Astrocyte (in vitro differentiated cells and primary cell): Measurements from ENCODE around the gene ATP5PO. TPM values are rescaled to one million over a fixed set of nuclear protein-coding genes. Genes with fewer than 3 reads are reported as not detected.

Source experiments
- DNase-seq: peaks from one replicate; pipeline ENCODE4 v3.0.0-alpha.2; 2010; ENCODE audit warnings: low read depth
- FAIRE-seq: peaks from 2 replicates; lab custom pipeline; 2011; peaks lifted over from hg19 to GRCh38; lab: Jason Lieb, UNC
- H2AFZ ChIP-seq: 2 replicates; pipeline ENCODE4 v1.6.0; 2012; ENCODE audit warnings: low read depth, low read length, inconsistent platforms
- H3K27ac ChIP-seq: 2 replicates; pipeline ENCODE4 v1.5.1; 2011; ENCODE audit warnings: low read depth, low read length, inconsistent platforms
- H3K27me3 ChIP-seq: 2 replicates; pipeline ENCODE4 v1.6.0; 2011; ENCODE audit warnings: low read length, inconsistent platforms; ENCODE audit not compliant: insufficient read depth
- H3K36me3 ChIP-seq: 2 replicates; pipeline ENCODE4 v1.5.1; 2011; ENCODE audit warnings: low read length, inconsistent platforms; ENCODE audit not compliant: insufficient read depth
- H3K4me1 ChIP-seq: 2 replicates; pipeline ENCODE4 v1.5.1; 2011; ENCODE audit warnings: low read length, inconsistent platforms; ENCODE audit not compliant: insufficient read depth
- H3K4me2 ChIP-seq: 2 replicates; pipeline ENCODE4 v1.6.0; 2012; ENCODE audit warnings: low read length, inconsistent platforms
- H3K4me3 ChIP-seq: 2 replicates; pipeline ENCODE4 v1.5.1; 2011; ENCODE audit warnings: low read depth, mild to moderate bottlenecking, low read length, inconsistent platforms; ENCODE audit not compliant: insufficient read depth
- H3K79me2 ChIP-seq: 2 replicates; pipeline ENCODE4 v1.6.0; 2012; ENCODE audit warnings: mild to moderate bottlenecking, low read length, inconsistent platforms; ENCODE audit not compliant: insufficient read depth
- H3K9ac ChIP-seq: 2 replicates; pipeline ENCODE4 v1.6.0; 2012; ENCODE audit warnings: mild to moderate bottlenecking, low read length, inconsistent platforms
- H3K9me3 ChIP-seq: 2 replicates; pipeline ENCODE4 v1.5.1; 2012; ENCODE audit warnings: low read depth, mild to moderate bottlenecking, low read length, inconsistent platforms; ENCODE audit not compliant: insufficient read depth
- H4K20me1 ChIP-seq: 2 replicates; pipeline ENCODE4 v1.6.0; 2012; ENCODE audit warnings: low read length, inconsistent platforms; ENCODE audit not compliant: insufficient read depth
- H3K27ac Mint-ChIP-seq: one replicate; pipeline ENCODE4 v1.8.0; 2021; ENCODE audit warnings: mild to moderate bottlenecking, mixed read lengths; ENCODE audit not compliant: unreplicated experiment
- H3K27me3 Mint-ChIP-seq: one replicate; pipeline ENCODE4 v1.8.0; 2021; ENCODE audit warnings: low read depth, mixed read lengths; ENCODE audit not compliant: unreplicated experiment
- H3K36me3 Mint-ChIP-seq: one replicate; pipeline ENCODE4 v1.8.0; 2021; ENCODE audit warnings: low read depth, mixed read lengths; ENCODE audit not compliant: unreplicated experiment
- H3K4me1 Mint-ChIP-seq: one replicate; pipeline ENCODE4 v1.8.0; 2021; ENCODE audit warnings: low read depth, mixed read lengths; ENCODE audit not compliant: unreplicated experiment
- H3K4me3 Mint-ChIP-seq: one replicate; pipeline ENCODE4 v1.8.0; 2021; ENCODE audit warnings: mild to moderate bottlenecking, moderate library complexity, mixed read lengths; ENCODE audit not compliant: unreplicated experiment
- H3K9me3 Mint-ChIP-seq: one replicate; pipeline ENCODE4 v1.8.0; 2021; ENCODE audit warnings: mild to moderate bottlenecking, mixed read lengths; ENCODE audit not compliant: unreplicated experiment
- EZH2 ChIP-seq: IDR thresholded peaks from 2 replicates; pipeline ENCODE4 v1.6.1; 2012; ENCODE audit warnings: mild to moderate bottlenecking, low read length, inconsistent platforms; ENCODE audit not compliant: insufficient read depth
- total RNA-seq: library from RNA; stranded (reverse); gene quantifications from 2 replicates; pipeline ENCODE4 v1.2.1, GENCODE V29; 2021
- TF ChIP-seq, protein P1 (sequence below): IDR thresholded peaks from 2 replicates; pipeline ENCODE4 v1.5.1; 2011; ENCODE audit warnings: low read depth, mild to moderate bottlenecking, inconsistent platforms, low read length, moderate library complexity; ENCODE audit not compliant: insufficient read depth

The ATP5PO gene
- total RNA-seq, 1 donor from 2014 or later = 171 TPM

- no peak overlapping the region for H3K4me3 Mint-ChIP-seq
- Histone ChIP-seq H3K36me3 (no peaks in the 10 kb centered on the region), H2AFZ (no peak overlapping the region), H3K4me3 (no peak overlapping the region), H3K9ac (no peak overlapping the region), H4K20me1 (no peaks in the 10 kb centered on the region), H3K79me2 (no peaks in the 10 kb centered on the region), H3K9me3 (no peaks in the 10 kb centered on the region), H3K27me3 (peaks cover 6% of the 10 kb centered on the region), H3K4me2 (no peak overlapping the region), H3K4me1 (peaks cover 8% of the 10 kb centered on the region), H3K27ac (no peak overlapping the region)
- H3K27ac Mint-ChIP-seq = no peak overlapping the region
- TF ChIP-seq, protein P1, sequence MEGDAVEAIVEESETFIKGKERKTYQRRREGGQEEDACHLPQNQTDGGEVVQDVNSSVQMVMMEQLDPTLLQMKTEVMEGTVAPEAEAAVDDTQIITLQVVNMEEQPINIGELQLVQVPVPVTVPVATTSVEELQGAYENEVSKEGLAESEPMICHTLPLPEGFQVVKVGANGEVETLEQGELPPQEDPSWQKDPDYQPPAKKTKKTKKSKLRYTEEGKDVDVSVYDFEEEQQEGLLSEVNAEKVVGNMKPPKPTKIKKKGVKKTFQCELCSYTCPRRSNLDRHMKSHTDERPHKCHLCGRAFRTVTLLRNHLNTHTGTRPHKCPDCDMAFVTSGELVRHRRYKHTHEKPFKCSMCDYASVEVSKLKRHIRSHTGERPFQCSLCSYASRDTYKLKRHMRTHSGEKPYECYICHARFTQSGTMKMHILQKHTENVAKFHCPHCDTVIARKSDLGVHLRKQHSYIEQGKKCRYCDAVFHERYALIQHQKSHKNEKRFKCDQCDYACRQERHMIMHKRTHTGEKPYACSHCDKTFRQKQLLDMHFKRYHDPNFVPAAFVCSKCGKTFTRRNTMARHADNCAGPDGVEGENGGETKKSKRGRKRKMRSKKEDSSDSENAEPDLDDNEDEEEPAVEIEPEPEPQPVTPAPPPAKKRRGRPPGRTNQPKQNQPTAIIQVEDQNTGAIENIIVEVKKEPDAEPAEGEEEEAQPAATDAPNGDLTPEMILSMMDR = no peak
- DNase-seq (no peak), FAIRE-seq (no peak)
- H3K9me3 Mint-ChIP-seq = no peaks in the 10 kb centered on the region
- peaks cover 5% of the 10 kb centered on the region for H3K36me3 Mint-ChIP-seq
- H3K27me3 Mint-ChIP-seq = peaks cover 8% of the 10 kb centered on the region
- no peaks in the 10 kb centered on the region for H3K4me1 Mint-ChIP-seq
Observed at GRCh38 chr21:33886321-33886720, 29.3 kb downstream of the ATP5PO start.

DNA sequence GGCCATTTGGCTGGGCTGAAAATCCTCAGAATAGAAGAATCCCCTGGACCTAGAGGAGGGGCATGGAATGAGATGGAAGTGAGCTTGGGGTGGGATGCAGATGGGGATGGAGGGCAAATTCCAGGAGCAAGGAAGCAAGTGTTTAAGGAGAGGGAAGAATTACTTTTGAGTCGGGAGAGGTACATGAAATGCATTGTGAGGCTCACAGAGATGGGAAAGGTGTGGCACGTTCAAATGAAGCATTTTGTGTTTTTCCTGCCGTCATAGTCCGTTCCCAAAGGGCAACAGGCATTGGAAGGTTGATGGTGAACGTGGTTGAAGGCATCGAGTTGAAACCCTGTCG is 30.5 kb downstream of the ATP5PO start:
- Histone ChIP-seq H3K27me3 (peaks cover 6% of the 10 kb centered on the region), H3K79me2 (no peaks in the 10 kb centered on the region), H3K9ac (no peak overlapping the region), H3K4me2 (peak overlapping the region; percentile 39), H3K4me3 (no peak overlapping the region), H3K9me3 (no peaks in the 10 kb centered on the region), H3K27ac (no peak overlapping the region), H3K36me3 (no peaks in the 10 kb centered on the region), H2AFZ (no peak overlapping the region), H4K20me1 (no peaks in the 10 kb centered on the region), H3K4me1 (peaks cover 8% of the 10 kb centered on the region)
- no peak overlapping the region for H3K4me3 Mint-ChIP-seq
- FAIRE-seq (no peak), DNase-seq (no peak)
- no peaks in the 10 kb centered on the region for H3K9me3 Mint-ChIP-seq
- no peak for TF ChIP-seq EZH2
- TF ChIP-seq, protein P1 = no peak
- no peak overlapping the region for H3K27ac Mint-ChIP-seq
- peaks cover 5% of the 10 kb centered on the region for H3K36me3 Mint-ChIP-seq
- H3K27me3 Mint-ChIP-seq = peaks cover 8% of the 10 kb centered on the region
- no peaks in the 10 kb centered on the region for H3K4me1 Mint-ChIP-seq

GRCh38 chr21:33884376-33885171 is 31.0 kb downstream of the ATP5PO start:
- peaks cover 5% of the 10 kb centered on the region for H3K36me3 Mint-ChIP-seq
- no peak for FAIRE-seq
- no peaks in the 10 kb centered on the region for H3K9me3 ChIP-seq
- no peak overlapping the region for H3K4me3 ChIP-seq
- H4K20me1 ChIP-seq = no peaks in the 10 kb centered on the region
- peaks cover 8% of the 10 kb centered on the region for H3K4me1 ChIP-seq
- peak overlapping the region; percentile 39 for H3K4me2 ChIP-seq
- no peak overlapping the region for H3K27ac Mint-ChIP-seq
- no peak overlapping the region for H3K9ac ChIP-seq
- no peak for TF ChIP-seq EZH2
- TF ChIP-seq, protein P1 = no peak
- no peaks in the 10 kb centered on the region for H3K36me3 ChIP-seq
- no peaks in the 10 kb centered on the region for H3K9me3 Mint-ChIP-seq
- H3K27me3 Mint-ChIP-seq = peaks cover 9% of the 10 kb centered on the region
- no peak overlapping the region for H3K4me3 Mint-ChIP-seq
- H3K27ac ChIP-seq = no peak overlapping the region
- peak; percentile 81 for DNase-seq
- peaks cover 6% of the 10 kb centered on the region for H3K27me3 ChIP-seq
- no peaks in the 10 kb centered on the region for H3K79me2 ChIP-seq
- H2AFZ ChIP-seq = no peak overlapping the region
- H3K4me1 Mint-ChIP-seq = no peaks in the 10 kb centered on the region
